GM12874 (cell line): Measurements from ENCODE around the gene RAD50.

Experiments
- CTCF ChIP-seq: IDR thresholded peaks from 2 replicates; pipeline ENCODE4 v1.5.1; 2011; ENCODE audit warnings: low read depth, mild to moderate bottlenecking, control low read depth, low read length, moderate library complexity; ENCODE audit not compliant: insufficient read depth

RAD50 gene

DNA sequence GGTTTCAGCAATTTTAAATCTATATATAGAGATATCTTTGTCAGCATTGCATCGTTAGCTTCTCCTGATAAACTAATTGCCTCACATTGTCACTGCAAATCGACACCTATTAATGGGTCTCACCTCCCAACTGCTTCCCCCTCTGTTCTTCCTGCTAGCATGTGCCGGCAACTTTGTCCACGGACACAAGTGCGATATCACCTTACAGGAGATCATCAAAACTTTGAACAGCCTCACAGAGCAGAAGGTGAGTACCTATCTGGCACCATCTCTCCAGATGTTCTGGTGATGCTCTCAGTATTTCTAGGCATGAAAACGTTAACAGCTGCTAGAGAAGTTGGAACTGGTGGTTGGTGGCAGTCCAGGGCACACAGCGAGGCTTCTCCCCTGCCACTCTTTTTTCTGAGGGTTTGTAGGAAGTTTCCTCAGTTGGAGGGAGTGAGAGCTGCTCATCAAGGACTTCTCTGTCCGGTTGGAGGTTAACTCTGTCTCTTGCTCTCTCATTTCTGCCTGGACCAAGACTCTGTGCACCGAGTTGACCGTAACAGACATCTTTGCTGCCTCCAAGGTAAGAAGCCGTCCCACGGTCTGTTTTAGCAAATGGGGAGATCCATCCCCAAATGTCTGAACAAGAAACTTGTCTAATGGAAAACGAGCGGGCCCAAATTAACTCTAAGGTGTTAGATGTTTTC is 117.3 kb downstream of the RAD50 start, which contains the start of gene IL4:
Gene IL4 (plus strand): TSS at position 51 of the 692 bp plus-strand sequence. CDS start 62 bp downstream, at position 113.
- no peak for TF ChIP-seq CTCF

GRCh38 chr5:132674671-132675506 is 118.1 kb downstream of the RAD50 start:
- TF ChIP-seq CTCF, result no peak

- no peak for TF ChIP-seq CTCF
These were observed 119.3 kb downstream of the RAD50 start for GRCh38 chr5:132675936-132676689.

DNA sequence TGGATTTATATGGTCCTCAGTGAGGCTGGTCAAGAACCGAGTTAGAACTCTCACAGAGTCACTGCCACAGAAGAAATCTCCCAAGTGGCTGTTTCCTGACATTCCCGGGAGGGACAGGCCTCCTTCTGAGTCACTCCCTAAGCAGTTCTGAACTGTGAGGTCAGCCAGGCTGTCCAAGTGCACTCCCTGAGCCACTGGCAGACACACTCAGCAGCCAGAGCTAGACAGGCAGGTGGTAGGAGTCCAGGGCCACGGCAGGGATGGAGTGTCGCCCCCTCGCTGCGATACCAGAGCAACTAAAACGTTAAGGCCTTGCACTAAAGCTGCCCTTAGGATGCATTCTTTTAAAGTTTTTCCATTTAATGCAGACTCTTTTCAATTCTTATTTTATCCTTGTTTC is 120.4 kb downstream of the RAD50 start:
- no peak for TF ChIP-seq CTCF

DNA sequence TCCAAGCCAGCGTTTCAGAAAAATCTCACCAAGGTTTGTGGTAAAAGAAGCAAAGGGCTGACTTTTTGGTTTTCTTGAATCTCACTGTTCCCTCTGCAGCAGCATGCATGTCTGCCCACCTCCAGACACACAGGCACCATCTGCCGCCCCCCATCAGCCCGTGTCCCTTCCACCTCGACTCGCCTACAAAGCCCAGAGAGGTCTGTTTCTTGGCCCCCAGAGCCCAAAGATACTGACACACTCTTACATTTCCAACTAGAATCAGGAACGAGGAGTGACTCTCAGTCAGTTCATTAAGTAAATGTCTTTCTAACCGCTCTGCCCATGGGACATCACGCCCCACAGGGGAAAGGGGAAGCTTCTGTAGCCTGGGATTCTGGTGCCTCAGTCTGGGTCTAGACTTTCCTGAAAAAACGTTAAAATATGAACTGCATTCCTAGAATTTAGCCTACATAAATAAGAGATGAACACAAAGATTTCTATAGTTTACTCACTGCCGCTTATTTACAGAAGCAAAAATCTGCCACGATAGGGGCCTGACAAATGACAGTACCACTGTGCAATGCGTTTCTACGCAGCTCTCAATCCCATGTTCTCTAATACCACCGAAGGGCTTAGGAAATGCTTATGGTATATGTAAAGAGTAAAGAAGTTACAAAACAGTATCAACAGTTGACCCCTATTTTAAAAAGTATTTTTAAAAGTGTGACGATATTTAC is 121.1 kb downstream of the RAD50 start:
- no peak for TF ChIP-seq CTCF

GRCh38 chr5:132678735-132679134 is 122.0 kb downstream of the RAD50 start:
- no peak for TF ChIP-seq CTCF
